HG03469 (cell line): ENCODE measurements around the gene SND1.

Source experiments
- ATAC-seq: cut with Tn5 transposase; IDR thresholded peaks from one replicate; pipeline ENCODE4 v1.9.1; 2021; ENCODE audit warnings: mild to moderate bottlenecking, moderate library complexity, moderate number of reproducible peaks; ENCODE audit not compliant: unreplicated experiment

The SND1 gene

DNA sequence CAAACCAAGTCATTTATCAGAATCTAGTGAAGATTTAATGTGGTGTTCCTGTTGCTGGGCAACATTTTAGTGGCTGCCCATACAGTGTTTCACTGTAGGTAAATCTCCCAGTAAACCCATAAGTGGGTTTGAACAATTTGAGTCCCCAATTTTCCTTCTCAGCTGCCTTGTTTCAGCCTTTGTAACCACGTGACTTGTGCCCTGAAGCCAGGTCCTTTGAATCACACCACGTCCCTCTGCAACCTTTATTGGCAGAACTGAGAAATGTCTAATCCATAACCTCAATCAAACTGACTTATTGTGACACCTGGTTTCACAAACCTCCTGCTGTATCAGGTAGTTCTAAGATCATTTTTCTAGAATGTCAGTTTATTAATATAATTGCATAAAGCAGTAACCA lies 30.1 kb downstream of the SND1 start:
- ATAC-seq: no peak

DNA sequence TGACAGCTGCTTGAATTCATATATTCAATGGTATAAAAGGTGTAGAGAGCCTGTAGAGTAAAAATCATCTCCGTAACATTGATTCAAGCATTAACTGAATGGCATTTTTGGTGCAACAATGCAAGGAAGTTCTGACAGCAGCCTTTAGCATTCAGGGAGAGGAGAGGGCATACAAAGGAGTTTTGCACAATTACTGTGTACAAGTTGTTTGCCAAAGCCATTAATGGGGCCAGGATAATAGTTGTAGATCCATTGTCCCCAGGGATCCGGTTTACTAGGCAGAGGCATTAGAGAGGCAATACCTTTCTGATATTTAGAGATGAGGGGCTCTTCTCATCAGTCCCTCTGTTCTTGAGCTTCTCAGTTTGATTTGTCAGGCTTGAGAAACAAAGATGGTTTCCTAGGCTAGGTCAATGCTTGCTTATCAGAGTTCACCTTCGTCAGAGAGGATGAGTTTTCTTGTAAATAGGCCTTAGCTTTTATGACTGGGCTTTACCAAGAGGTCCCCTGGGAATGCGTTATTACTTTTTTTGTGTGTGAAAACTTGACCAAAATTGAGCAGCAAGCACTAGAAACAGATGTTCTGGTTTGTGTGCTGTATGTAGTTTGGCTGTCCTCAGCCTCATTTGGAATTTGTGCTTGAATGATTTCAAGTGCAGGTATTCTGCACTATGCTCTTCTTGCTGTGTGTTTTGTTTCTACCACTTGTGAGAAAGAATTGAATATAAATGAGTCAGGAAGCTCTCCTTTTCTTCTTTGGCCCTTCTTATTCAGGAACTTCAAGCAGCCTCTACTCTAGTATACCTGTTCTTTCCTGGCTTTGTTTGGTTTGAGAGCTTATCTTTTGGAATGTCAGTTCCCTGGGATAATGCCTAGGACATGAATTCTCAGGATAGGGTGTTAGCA lies 32.0 kb downstream of the SND1 start:
- peak; percentile 70 for ATAC-seq

DNA sequence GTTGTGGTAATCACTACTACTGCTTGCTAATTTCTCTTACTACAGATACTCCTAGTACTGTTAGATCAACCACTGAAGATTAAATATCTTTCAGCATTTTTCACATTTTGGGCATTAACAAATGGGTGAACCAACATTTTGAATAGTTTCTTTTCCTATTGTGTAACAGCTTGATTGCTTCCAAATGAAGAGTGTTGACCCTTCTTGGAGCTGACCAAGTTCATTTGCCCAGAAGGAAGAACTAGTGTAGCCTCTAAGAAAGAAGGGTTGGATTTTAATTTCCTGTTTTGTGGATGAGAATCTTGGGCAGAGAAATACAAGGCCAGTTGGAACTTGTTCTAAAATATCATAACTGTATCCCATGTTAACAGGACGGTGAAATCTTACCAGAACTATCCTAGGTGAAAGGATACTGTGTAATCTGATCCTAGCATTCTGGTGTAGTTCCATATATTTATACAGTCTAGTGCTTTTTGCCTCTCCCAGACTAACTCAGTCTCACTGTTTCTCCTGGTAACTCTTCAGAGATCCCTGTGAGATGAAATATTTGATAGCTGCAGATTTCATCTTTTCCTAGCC lies 37.3 kb downstream of the SND1 start:
- ATAC-seq: no peak

DNA sequence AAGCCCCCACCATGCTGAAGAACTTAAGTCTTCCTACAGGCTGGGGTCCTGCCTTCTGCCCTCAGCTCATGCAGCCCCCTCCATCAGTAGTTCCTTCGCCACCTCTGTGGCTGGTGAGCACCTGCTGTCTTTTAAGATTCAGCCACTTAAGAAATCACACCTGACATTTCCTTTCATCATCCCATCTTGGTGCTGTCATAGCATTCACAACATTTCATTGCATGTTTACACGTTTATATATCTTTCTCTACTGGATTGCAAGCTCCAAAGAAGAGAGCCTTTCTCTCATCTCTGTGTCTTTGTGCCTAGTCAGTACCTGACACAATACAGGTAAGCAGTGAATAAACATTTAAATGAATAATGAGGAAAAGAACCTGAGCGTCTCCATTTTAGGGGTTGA lies 38.3 kb downstream of the SND1 start:
- ATAC-seq: no peak

DNA sequence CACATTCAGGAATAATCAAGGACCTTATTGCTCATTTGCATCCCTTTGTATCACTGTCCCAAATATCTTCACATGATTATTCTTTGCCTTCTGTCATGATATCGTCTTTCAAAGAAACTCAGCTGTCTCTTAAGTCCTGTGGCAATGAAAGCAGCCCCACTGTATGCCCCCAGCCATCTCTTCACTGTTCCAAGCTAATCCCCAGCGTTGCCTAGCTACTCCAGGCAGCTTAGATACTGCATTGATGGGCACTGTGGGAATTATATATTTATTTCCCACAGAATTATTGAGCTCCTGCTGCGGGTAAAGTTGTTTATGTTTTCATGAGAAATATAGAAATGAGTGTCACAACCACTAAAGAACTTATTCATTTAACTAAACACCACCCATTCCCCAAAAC lies 38.8 kb downstream of the SND1 start:
- ATAC-seq: no peak

DNA sequence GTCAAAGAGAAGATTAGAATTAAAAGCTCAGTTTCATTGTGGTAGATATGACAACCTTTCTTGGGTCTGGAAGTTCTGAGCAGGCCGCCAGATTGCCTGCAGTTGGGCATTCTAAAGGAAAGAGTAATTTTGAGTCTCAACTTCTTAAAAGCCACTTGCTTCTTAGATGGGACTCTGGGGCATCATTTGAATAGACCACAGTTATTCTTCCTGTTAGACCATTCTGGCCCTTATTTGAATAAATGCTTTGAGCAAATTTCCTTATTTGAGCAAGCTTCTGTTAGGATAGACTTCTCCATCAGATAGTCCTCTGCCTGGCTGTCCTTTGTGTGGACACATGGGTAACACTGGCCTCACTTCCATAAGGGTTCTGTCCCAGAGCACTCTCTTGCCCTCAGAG lies 40.2 kb downstream of the SND1 start:
- no peak for ATAC-seq

DNA sequence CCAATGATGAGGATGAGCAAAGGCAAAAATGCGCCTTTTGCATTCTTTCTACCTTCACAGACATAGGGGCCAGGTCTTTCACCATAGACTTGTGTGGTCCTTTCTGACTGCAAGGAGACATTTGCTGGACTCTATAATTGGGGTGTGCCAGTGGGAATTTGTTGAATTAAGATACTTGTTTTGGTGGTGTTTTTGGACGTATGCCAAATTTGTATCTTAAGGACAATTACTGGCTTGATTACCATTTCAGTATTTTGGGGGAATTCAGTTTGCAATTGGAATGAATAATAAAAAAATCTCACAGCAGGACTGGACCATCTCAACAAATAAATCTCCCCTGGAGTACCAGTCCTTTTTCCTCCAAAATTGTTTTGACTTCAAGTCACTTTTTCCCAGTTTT lies 47.9 kb downstream of the SND1 start:
- ATAC-seq: no peak

DNA sequence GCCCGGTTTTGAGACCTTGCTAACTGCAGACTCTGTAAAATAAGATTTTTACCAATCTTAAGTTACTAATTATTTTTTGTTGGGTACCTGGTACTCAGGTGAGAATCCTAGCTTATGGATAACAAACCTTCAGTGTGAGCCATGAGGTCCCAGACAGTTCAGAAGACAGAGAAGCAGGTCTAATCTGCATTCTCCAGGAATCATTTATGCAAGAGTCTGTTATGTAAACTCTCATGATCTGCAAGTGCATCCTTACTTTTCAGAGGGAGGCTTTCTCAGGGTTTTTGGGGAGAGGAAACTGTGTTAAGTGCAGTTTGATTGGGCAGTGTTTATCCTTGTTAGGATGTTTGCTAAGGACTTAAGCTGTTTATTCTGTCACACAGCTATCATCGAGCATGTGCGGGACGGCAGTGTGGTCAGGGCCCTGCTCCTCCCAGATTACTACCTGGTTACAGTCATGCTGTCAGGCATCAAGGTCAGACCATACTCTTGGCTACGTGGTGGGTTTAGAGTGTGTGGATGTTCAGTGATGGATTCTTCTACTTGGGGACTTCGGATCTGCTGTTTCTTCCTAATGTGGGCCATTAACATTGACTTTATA lies 50.2 kb downstream of the SND1 start:
- no peak for ATAC-seq

DNA sequence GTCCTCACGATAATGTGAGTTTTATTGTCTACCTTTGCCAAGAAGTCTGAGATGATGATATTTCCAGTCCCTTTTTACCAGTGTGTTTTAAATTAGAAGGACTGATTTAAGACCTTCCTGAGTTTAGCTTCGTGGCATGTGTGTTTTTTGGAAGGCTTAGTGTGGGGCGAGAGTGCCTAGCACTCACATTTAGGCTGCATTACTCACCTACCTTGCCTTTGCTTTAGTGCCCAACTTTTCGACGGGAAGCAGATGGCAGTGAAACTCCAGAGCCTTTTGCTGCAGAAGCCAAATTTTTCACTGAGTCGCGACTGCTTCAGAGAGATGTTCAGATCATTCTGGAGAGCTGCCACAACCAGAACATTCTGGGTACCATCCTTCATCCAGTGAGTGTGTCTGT lies 50.9 kb downstream of the SND1 start:
- ATAC-seq: no peak

DNA sequence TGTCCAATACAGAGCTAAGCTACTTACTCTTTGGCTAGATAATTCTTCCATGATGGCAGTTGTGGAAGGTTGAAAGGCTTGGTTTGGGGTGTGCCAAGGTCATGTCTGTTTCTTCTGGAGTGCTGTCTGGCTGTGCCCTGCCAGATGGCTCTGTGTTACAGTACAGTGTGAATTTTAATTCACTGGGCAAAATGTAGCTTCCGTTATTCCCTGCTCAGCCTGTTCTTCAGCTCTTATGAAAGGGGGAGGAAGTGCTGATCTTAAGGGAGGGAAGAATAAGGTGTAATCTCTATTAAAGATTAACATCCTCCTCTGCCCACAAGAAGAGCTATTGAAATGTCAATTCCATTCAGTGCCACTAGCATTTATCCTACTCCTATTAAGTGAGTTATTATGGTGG lies 52.2 kb downstream of the SND1 start:
- no peak for ATAC-seq

DNA sequence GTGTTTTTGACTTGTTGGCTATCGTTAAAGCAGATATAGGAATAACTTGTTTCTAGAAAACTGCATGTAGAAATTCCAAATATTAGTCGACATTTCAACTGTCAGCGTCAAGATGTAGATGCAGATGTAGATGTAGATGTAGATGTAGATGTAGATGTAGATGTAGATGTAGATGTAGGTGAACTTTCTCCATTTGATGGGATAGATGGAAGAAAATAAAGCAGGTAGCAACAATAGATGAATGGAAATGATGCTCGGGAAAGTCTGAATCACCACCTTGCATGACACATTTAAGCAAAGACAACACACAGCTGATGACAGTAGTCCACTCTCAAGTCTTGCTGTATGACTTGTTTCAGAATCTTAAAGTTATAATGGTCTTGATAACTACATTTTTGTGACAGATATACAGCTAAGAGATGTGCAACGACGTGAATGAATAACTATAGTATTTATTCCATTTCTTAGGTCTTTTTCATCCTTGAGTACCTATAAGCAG lies 53.5 kb downstream of the SND1 start:
- ATAC-seq: no peak

DNA sequence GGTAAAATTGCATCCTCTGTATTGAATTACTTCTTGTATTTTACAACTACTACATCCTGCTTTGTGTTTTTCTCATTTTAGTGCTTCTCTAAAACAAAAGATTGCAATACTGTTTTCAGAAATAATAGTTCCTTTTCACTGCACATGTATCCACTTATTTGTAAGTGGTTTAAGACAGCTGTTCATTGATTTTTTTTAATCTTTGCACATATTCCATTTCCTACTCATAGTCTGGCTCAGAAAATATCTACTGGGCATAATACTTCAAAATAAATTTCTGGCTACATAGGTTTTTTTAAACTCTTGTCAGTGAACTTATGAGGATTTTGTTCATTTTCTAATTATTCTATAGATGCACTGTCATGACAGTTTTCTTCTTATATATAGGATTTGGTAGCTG lies 54.8 kb downstream of the SND1 start:
- no peak for ATAC-seq

DNA sequence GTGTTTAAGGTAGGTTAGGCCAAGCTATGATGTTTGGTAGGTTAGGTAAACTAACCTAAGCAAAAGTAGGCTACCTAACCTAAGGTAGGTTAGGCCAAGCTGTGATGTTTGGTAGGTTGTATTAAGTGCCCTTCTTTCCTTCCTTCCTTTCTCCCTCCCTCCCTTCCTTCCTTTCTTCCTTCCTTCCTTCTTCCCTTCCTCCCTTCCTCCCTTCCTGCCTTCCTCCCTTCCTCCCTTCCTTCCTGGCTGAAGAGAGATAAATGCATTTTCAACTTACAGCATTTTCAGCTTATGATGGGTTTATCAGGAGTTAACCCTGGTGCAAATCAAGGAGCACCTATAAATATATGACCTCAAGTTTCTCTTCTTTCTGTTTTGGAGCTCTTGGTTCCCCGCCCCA lies 56.2 kb downstream of the SND1 start:
- ATAC-seq: no peak

DNA sequence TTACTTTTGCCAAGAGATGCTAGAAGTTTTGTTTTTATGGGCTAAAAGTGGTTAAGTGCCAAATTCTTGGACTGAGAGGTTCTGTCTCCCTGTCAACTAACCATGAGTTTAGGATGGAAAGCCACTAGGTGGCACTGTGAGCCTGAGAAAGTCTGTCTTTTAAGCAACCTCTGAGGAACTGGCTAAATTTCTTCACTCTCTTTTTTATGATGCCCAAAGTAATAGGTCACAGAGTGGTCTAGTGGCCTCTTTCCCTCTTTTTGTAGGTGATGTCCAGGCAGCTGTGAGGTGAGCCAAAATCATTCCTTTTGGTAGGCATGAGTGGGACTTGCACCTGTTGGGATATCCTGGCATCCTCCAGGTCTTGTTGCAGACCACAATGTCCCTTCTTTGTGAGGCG lies 56.8 kb downstream of the SND1 start:
- ATAC-seq: peak; percentile 64

DNA sequence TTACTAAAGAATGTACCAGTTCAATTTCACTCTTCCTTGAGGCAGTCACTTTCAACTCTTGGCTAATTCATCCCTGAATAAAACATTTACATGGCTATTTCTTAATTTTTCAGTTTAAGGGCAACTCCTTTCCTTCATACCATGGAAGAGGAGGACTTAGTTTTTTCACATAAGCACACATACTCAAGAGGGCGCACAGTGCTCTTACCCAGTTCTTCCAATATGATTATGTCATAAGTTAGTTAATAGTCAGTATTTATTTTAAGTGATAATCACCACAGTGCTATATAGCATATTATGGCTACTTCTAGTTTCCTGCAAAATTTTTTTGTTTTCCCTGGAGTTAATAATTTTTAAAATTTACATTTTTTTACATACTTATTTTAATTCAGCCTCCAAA lies 58.6 kb downstream of the SND1 start:
- no peak for ATAC-seq

DNA sequence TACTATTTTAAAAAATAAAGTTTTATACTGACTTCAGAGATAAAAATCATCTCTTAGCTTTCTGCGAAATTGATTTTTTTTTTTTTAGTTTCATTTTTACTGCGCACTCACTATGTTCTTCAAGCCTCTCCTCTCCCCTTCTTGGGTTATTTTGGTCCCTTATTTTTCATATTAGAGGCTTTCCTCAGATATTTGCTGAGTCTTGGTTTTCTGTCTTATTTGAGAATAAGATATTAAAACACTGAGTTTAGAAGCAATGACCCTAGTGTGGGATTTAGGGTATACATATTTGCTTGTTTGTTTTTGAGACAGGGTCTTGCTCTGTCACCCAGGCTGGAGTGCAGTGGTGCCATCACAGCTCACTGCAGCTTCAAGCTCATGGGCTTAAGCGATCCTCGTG lies 59.9 kb downstream of the SND1 start:
- ATAC-seq: no peak

DNA sequence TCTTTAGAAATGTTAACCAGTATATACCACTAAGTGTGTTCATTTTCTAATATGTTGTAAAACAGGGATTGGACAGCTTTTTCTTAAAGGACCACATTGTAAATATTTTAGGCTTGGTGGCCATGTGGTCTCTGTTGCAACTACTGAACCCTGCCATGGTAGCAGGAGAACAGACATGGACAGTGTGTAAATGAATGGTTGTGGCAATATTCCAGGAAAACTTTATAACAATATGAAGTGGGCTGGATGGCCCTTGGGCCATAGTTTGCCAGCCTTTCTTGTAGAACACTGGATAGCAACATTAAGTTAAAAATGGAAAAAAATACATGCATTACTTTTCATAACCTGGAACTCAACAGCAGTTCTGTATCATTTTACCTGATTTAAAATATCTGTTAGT lies 61.0 kb downstream of the SND1 start:
- ATAC-seq: no peak

DNA sequence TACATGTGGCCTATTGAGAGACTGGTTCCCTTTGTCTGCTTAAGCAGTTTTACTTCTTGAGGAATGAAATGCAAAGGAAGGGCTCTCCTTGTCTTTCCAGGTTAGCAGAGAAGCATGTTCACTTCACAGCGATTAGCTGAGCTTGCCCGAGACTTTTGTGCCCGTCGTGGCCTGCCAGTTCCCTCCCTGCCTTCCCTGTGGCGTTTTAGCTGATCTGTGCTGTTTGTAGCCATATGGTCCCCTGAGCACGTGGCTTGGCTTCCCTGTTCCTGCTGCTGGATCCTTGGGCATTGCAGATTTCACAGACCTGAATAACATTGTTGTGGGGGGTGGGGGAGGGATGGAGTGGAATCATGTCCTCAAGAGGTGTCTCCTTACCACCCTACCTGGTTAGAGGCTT lies 61.8 kb downstream of the SND1 start:
- ATAC-seq: no peak

DNA sequence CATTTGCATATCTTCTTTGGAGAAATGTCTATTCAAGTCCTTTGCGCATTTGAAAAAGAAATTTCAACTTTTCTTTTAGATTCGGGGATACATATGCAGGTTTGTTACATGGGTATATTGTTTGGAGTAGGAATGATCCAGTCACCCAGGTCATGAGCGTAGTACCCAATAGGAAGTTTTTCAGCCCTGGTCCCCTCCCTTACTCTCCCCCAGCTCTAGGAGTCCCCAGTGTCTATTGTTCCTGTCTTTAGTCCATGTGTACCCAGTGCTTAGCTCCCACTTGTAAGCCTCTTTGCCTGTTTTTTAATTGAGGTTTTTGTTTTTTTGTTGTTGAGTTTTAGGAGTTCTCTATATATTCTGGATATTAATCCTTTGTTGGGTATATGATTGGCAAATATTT lies 63.3 kb downstream of the SND1 start:
- ATAC-seq: no peak

DNA sequence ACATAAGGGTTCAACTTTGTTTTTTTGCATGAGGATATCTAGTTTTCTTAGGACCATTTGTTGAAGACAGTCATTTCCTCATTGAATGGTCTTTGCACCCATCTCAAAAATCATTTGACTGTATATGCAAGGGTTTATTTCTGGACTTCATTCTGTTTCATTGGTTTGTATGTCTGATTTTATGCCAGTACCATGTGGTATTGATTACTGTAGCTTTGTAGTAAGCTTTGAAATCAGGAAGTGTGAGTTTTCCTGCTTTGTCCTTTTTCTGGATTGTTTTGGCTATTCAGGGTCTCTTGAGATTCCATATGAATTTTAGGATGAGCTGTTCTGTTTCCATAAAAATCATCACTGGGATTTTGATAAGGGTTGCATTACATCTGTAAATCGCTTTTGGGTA lies 63.9 kb downstream of the SND1 start:
- no peak for ATAC-seq

DNA sequence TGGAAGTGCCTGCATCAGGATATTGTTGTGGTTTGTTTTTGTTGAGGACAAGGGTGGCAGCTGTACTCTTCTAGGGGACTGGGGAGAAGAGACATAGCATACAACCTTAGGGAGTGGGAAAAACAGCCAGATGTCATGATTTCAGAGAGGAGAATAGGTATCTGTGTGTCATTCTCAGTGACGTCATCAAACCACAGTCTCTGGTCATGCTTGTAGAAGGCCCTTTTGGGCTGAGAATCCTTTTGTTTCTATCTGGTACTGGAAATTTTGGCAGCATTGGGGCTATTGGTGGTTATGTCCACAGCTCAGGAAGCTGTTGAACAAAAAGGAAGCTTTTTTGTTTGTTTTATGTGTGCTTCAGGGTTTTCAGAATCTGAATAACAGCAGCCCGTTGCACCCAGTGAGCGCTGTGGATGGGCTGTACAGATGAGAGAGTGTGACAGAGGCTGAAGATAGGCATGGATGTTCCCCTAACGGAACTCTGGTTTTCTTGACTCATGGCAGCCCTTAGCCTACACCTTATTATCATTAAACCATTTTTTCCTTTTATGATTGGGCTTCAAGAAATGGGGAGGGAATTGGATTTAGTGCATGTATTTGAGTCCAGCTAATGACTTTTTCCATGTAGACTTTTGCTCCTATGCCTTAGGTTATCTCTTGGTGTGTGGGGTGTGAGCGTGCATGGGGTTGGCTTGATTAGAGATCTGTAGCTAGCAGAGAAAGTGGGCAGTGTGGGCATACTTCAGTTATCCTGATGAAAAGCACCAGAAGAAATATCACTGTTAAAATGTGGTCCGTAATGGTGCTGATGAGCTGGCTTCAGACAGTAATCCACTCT lies 65.7 kb downstream of the SND1 start:
- ATAC-seq: no peak
